Liver (tissue), 9 donors: ENCODE measurements around the gene RAPGEF2. TPM values are rescaled to one million over a fixed set of nuclear protein-coding genes. Genes with fewer than 3 reads are reported as not detected.

Experiments used
- DNase-seq: peaks from one replicate; pipeline ENCODE4 v3.0.0-alpha.2; 2017; ENCODE audit warnings: low spot score
- H3K27ac ChIP-seq, 2 donors: one replicate each; pipeline ENCODE4 v1.7.0; 2013; ENCODE audit warnings: inconsistent platforms in 2 of 2, low read length in 2 of 2, control low read depth in 1 of 2, low read depth in 1 of 2, mild to moderate bottlenecking in 1 of 2
- H3K27me3 ChIP-seq, 4 donors: one replicate each; pipeline versions ENCODE4 v1.6.1 to v1.7.0; 2013; ENCODE audit warnings: low read length in 3 of 4, inconsistent platforms in 1 of 4, mild to moderate bottlenecking in 1 of 4, moderate library complexity in 1 of 4; ENCODE audit not compliant: control insufficient read depth in 4 of 4, insufficient read depth in 4 of 4
- H3K36me3 ChIP-seq, 4 donors: one replicate each; pipeline versions ENCODE4 v1.6.1 to v1.7.0; 2013; ENCODE audit warnings: low read length in 3 of 4, mild to moderate bottlenecking in 3 of 4, low read depth in 1 of 4, moderate library complexity in 1 of 4; ENCODE audit not compliant: control insufficient read depth in 4 of 4, insufficient read depth in 3 of 4
- H3K4me1 ChIP-seq, 4 donors: one replicate each; pipeline versions ENCODE4 v1.6.1 to v1.7.0; 2013; ENCODE audit warnings: low read length in 3 of 4, mild to moderate bottlenecking in 3 of 4, moderate library complexity in 1 of 4; ENCODE audit not compliant: control insufficient read depth in 4 of 4, insufficient read depth in 4 of 4
- H3K4me3 ChIP-seq, 3 donors: one replicate each; pipeline versions ENCODE4 v1.6.1 to v1.7.0; 2013; ENCODE audit warnings: low read length in 3 of 3, control low read depth in 1 of 3, low read depth in 1 of 3, mild to moderate bottlenecking in 1 of 3
- H3K9ac ChIP-seq, 2 donors: one replicate each; pipeline ENCODE4 v1.7.0; 2013; ENCODE audit warnings: low read length in 2 of 2, mild to moderate bottlenecking in 2 of 2, moderate library complexity in 2 of 2, control low read depth in 1 of 2, low read depth in 1 of 2
- H3K9me3 ChIP-seq, 4 donors: one replicate each; pipeline versions ENCODE4 v1.6.1 to v1.7.0; 2013; ENCODE audit warnings: low read length in 3 of 4; ENCODE audit not compliant: control insufficient read depth in 4 of 4
- EGR1 ChIP-seq, 2 donors: IDR thresholded peaks; 2 replicates each; pipeline ENCODE4 v1.6.1; 2016 to 2018; ENCODE audit warnings: antibody characterized with exemption in 2 of 2, low read depth in 2 of 2
- FOXA1 ChIP-seq: IDR thresholded peaks from 2 replicates; pipeline ENCODE4 v1.6.1; 2016; ENCODE audit warnings: antibody characterized with exemption
- FOXA2 ChIP-seq: IDR thresholded peaks from 2 replicates; pipeline ENCODE4 v1.6.1; 2016; ENCODE audit warnings: antibody characterized with exemption
- GABPA ChIP-seq, 2 donors: IDR thresholded peaks in 1 of 2; conservative IDR thresholded peaks in 1 of 2; 2 replicates each; pipeline ENCODE4 v1.6.1; 2016; ENCODE audit warnings: antibody characterized with exemption in 2 of 2, mild to moderate bottlenecking in 1 of 2, moderate library complexity in 1 of 2
- HNF4A ChIP-seq, 2 donors: conservative IDR thresholded peaks; 2 replicates each; pipeline ENCODE4 v1.6.1; 2016; ENCODE audit warnings: antibody characterized with exemption in 2 of 2, mild to moderate bottlenecking in 2 of 2
- HNF4G ChIP-seq: IDR thresholded peaks from 2 replicates; pipeline ENCODE4 v1.6.1; 2016; ENCODE audit warnings: antibody characterized with exemption
- JUND ChIP-seq, 2 donors: IDR thresholded peaks; 2 replicates each; pipeline ENCODE4 v1.6.1; 2016; ENCODE audit warnings: antibody characterized with exemption in 2 of 2
- NR2F2 ChIP-seq: IDR thresholded peaks from 2 replicates; pipeline ENCODE4 v1.6.1; 2016; ENCODE audit warnings: antibody characterized with exemption
- RAD21 ChIP-seq, 2 donors: IDR thresholded peaks; 2 replicates each; pipeline ENCODE4 v1.6.1; 2016; ENCODE audit warnings: antibody characterized with exemption in 2 of 2, mild to moderate bottlenecking in 2 of 2
- RXRA ChIP-seq, 2 donors: IDR thresholded peaks; 2 replicates each; pipeline ENCODE4 v1.6.1; 2017 to 2018; ENCODE audit warnings: antibody characterized with exemption in 2 of 2, mild to moderate bottlenecking in 1 of 2
- SP1 ChIP-seq: IDR thresholded peaks from 2 replicates; pipeline ENCODE4 v1.6.1; 2018; ENCODE audit warnings: antibody characterized with exemption, mild to moderate bottlenecking
- TAF1 ChIP-seq: conservative IDR thresholded peaks from 2 replicates; pipeline ENCODE4 v1.6.1; 2016; ENCODE audit warnings: antibody characterized with exemption, mild to moderate bottlenecking
- YY1 ChIP-seq: IDR thresholded peaks from 2 replicates; pipeline ENCODE4 v1.6.1; 2016; ENCODE audit warnings: antibody characterized with exemption, mild to moderate bottlenecking
- WGBS: extraction: QIAGEN DNeasy Blood & Tissue Kit; methylation state at CpG from one replicate; pipeline ENCODE4 v1.1.7; 2013; 5-methylcytosine and 5-hydroxymethylcytosine counted together
- polyA plus RNA-seq, 2 donors: library from polyadenylated mRNA; stranded (reverse) in 1 of 2; unstranded in 1 of 2; fragments of 200-250 nt in 1 of 2; fragments of >200 nt in 1 of 2; fragmentation: Nextera tagmentation in 1 of 2; extraction: Ambion mirVana in 1 of 2; gene quantifications; one replicate each; pipeline versions ENCODE4 v1.2.1 to v1.2.3, GENCODE V29; 2013 to 2015
- total RNA-seq, 2 donors: library from RNA; depleted of rRNA; stranded (reverse); fragments of >200 nt; gene quantifications; one replicate each; pipeline ENCODE4 v1.2.3, GENCODE V29; 2014
- TF ChIP-seq, protein P1 (sequence below): IDR thresholded peaks from 2 replicates; pipeline ENCODE4 v1.6.1; 2016; ENCODE audit warnings: antibody characterized with exemption
- TF ChIP-seq, protein P2 (sequence below): IDR thresholded peaks from 2 replicates; pipeline ENCODE4 v1.6.1; 2016; ENCODE audit warnings: antibody characterized with exemption, mild to moderate bottlenecking
- TF ChIP-seq, protein P3 (sequence below): IDR thresholded peaks from 2 replicates; pipeline ENCODE4 v1.6.1; 2016; ENCODE audit warnings: antibody characterized with exemption
- TF ChIP-seq, protein P4 (sequence below): IDR thresholded peaks from 2 replicates; pipeline ENCODE4 v1.6.1; 2016; ENCODE audit warnings: antibody characterized with exemption
- TF ChIP-seq, protein P5 (sequence below): fragments of 150-350 bp; IDR thresholded peaks from 2 replicates; pipeline ENCODE4 v1.5.1; 2017; ENCODE audit warnings: improper control_type of control experiment, low read depth, low read length; ENCODE audit not compliant: missing input control
- donor health status: healthy.
- donor health status: healthy.
- donor health status: healthy.
- donor health status: healthy.
- donor health status: healthy.

RAPGEF2 gene
- total and polyA plus RNA-seq, 4 donors: 7.3 to 90.4 (median 32.2) TPM

DNA sequence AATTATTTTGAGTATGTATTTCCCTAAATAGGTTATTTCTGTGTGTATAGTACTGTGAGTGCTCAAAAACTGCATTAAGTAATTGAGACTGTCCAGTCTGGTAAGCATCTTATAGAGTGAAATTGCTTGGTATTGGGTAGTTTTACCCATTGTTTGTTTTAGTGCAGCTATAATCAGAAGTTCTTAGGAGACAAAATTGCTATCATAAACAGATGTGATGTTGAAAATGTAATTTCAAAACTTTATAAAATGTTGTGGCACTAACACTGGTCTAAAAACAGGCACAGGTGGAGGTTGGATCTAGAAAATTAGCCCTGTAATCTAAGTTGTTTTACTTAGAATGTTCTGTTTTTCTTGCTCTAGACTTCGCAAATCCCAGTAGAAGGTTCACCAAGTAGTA is 46.8 kb downstream of the RAPGEF2 start:
- no peaks in the 10 kb centered on the region for H3K9me3 ChIP-seq
- no peaks in the 10 kb centered on the region for H3K27me3 ChIP-seq
- DNase-seq: no peak
- no peak overlapping the region for H3K27ac ChIP-seq
- 96% methylated on average over 1 of the region's 1 CpG for WGBS
- H3K9ac ChIP-seq: no peak overlapping the region
- H3K36me3 ChIP-seq: no peaks in the 10 kb centered on the region
- TF ChIP-seq, protein P1, sequence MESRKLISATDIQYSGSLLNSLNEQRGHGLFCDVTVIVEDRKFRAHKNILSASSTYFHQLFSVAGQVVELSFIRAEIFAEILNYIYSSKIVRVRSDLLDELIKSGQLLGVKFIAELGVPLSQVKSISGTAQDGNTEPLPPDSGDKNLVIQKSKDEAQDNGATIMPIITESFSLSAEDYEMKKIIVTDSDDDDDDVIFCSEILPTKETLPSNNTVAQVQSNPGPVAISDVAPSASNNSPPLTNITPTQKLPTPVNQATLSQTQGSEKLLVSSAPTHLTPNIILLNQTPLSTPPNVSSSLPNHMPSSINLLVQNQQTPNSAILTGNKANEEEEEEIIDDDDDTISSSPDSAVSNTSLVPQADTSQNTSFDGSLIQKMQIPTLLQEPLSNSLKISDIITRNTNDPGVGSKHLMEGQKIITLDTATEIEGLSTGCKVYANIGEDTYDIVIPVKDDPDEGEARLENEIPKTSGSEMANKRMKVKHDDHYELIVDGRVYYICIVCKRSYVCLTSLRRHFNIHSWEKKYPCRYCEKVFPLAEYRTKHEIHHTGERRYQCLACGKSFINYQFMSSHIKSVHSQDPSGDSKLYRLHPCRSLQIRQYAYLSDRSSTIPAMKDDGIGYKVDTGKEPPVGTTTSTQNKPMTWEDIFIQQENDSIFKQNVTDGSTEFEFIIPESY: no peak
- no peak for TF ChIP-seq JUND (IDR thresholded peaks at IDR 0.05)
- TF ChIP-seq NR2F2: no peak
- no peak for TF ChIP-seq EGR1 (IDR thresholded peaks at IDR 0.05; ENCODE audit: low read depth in 2 of 2)
- H3K4me3 ChIP-seq: no peak overlapping the region
- H3K4me1 ChIP-seq: peaks cover 2 to 25% (median 14%) of the 10 kb centered on the region in 4 donors

DNA sequence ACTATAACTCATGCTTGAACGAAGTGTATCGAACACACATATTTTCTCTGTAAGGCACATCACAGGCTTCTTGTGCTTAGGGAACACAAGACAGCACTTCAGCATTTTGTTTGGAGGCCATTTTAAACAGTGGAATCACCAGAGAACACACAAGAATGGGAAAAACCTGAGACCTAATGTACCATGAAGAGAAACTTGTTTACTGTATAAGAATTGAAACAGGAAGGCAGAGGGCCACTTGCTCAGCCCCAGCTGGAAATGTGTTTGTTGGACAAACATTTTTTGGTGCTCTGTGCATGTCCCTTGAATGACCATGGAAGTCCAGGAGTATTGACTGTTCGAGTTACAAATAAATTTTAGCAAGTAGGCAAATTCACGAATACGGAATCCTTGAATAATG is 47.5 kb downstream of the RAPGEF2 start:
- no peak overlapping the region for H3K4me3 ChIP-seq
- WGBS: 54% methylated on average over 5 of the region's 5 CpGs
- H3K36me3 ChIP-seq: no peaks in the 10 kb centered on the region
- no peak overlapping the region for H3K9ac ChIP-seq
- peak overlapping the region; percentile 62 to 74 for H3K27ac ChIP-seq
- H3K4me1 ChIP-seq: peaks cover 2 to 25% (median 14%) of the 10 kb centered on the region in 4 donors
- TF ChIP-seq YY1 (peak; percentile 47), JUND (IDR thresholded peaks at IDR 0.05) (no peak)
- DNase-seq: no peak
- H3K9me3 ChIP-seq: no peaks in the 10 kb centered on the region
- H3K27me3 ChIP-seq: no peaks in the 10 kb centered on the region

DNA sequence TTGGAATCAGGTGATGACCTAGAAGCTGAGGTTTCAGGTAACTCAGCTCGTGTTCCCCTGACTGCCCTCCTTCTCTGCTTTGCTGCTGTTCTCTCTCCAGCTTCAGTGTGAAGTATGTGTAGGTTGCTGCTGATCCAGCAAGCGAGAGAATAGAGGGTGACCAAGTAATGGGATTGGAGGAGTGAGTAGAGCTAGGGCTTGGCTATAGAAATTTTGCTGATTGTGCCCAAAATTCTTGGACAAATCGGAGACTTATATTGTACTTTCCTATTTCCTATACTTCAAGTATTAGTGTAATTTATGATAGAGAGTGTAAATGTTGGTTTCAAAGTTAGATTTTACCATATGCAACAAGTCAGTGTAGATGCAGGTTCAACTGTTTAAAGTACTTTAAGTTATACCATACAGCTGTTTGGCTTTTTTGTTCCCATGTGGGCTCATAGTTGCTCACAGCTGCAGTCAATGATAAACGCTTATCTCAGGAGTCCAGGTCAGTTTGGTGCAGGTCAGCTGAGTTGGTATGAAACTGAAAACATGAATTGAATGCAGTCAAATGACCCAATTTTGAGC is 48.0 kb downstream of the RAPGEF2 start:
- no peak overlapping the region for H3K4me3 ChIP-seq
- peak overlapping the region; percentile 62 to 74 for H3K27ac ChIP-seq
- peaks cover 2 to 25% (median 14%) of the 10 kb centered on the region in 4 donors for H3K4me1 ChIP-seq
- TF ChIP-seq, protein P1: no peak
- TF ChIP-seq EGR1 (IDR thresholded peaks at IDR 0.05; ENCODE audit: low read depth in 2 of 2) (no peak), GABPA (IDR thresholded peaks at IDR 0.05 in 1 of 2, conservative IDR thresholded peaks at IDR 0.05 in 1 of 2) (no peak), RXRA (IDR thresholded peaks at IDR 0.05) (peak; percentile 65 to 76), FOXA1 (no peak), FOXA2 (no peak), YY1 (no peak), RAD21 (IDR thresholded peaks at IDR 0.05) (no peak), TAF1 (no peak), JUND (IDR thresholded peaks at IDR 0.05) (peak in 1 of 2 donors; percentile 14), HNF4G (no peak), SP1 (peak; percentile 25), NR2F2 (no peak), HNF4A (conservative IDR thresholded peaks at IDR 0.05) (peak; percentile 64 to 65)
- TF ChIP-seq, protein P2, sequence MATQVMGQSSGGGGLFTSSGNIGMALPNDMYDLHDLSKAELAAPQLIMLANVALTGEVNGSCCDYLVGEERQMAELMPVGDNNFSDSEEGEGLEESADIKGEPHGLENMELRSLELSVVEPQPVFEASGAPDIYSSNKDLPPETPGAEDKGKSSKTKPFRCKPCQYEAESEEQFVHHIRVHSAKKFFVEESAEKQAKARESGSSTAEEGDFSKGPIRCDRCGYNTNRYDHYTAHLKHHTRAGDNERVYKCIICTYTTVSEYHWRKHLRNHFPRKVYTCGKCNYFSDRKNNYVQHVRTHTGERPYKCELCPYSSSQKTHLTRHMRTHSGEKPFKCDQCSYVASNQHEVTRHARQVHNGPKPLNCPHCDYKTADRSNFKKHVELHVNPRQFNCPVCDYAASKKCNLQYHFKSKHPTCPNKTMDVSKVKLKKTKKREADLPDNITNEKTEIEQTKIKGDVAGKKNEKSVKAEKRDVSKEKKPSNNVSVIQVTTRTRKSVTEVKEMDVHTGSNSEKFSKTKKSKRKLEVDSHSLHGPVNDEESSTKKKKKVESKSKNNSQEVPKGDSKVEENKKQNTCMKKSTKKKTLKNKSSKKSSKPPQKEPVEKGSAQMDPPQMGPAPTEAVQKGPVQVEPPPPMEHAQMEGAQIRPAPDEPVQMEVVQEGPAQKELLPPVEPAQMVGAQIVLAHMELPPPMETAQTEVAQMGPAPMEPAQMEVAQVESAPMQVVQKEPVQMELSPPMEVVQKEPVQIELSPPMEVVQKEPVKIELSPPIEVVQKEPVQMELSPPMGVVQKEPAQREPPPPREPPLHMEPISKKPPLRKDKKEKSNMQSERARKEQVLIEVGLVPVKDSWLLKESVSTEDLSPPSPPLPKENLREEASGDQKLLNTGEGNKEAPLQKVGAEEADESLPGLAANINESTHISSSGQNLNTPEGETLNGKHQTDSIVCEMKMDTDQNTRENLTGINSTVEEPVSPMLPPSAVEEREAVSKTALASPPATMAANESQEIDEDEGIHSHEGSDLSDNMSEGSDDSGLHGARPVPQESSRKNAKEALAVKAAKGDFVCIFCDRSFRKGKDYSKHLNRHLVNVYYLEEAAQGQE: no peak
- TF ChIP-seq, protein P3, sequence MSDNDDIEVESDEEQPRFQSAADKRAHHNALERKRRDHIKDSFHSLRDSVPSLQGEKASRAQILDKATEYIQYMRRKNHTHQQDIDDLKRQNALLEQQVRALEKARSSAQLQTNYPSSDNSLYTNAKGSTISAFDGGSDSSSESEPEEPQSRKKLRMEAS: no peak
- TF ChIP-seq, protein P4, sequence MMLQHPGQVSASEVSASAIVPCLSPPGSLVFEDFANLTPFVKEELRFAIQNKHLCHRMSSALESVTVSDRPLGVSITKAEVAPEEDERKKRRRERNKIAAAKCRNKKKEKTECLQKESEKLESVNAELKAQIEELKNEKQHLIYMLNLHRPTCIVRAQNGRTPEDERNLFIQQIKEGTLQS: no peak
- TF ChIP-seq, protein P5, sequence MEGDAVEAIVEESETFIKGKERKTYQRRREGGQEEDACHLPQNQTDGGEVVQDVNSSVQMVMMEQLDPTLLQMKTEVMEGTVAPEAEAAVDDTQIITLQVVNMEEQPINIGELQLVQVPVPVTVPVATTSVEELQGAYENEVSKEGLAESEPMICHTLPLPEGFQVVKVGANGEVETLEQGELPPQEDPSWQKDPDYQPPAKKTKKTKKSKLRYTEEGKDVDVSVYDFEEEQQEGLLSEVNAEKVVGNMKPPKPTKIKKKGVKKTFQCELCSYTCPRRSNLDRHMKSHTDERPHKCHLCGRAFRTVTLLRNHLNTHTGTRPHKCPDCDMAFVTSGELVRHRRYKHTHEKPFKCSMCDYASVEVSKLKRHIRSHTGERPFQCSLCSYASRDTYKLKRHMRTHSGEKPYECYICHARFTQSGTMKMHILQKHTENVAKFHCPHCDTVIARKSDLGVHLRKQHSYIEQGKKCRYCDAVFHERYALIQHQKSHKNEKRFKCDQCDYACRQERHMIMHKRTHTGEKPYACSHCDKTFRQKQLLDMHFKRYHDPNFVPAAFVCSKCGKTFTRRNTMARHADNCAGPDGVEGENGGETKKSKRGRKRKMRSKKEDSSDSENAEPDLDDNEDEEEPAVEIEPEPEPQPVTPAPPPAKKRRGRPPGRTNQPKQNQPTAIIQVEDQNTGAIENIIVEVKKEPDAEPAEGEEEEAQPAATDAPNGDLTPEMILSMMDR: no peak
- H3K36me3 ChIP-seq: no peaks in the 10 kb centered on the region
- no peaks in the 10 kb centered on the region for H3K27me3 ChIP-seq
- H3K9ac ChIP-seq: no peak overlapping the region
- peak; percentile 83 for DNase-seq
- 51% methylated on average over 4 of the region's 4 CpGs for WGBS
- no peaks in the 10 kb centered on the region for H3K9me3 ChIP-seq
